HG03442 (cell line): ENCODE results near the gene LRSAM1.

ENCODE experiments used
- ATAC-seq: cut with Tn5 transposase; IDR thresholded peaks from one replicate; pipeline ENCODE4 v1.9.1; 2021; ENCODE audit warnings: mild to moderate bottlenecking, moderate library complexity; ENCODE audit not compliant: unreplicated experiment

The LRSAM1 gene

GRCh38 chr9:127495884-127496555 lies 44.7 kb downstream of the LRSAM1 start:
- ATAC-seq, result no peak

- ATAC-seq, result no peak
These were observed 45.7 kb downstream of the LRSAM1 start for GRCh38 chr9:127496974-127497373.

- ATAC-seq, result no peak
These were observed 46.5 kb downstream of the LRSAM1 start for GRCh38 chr9:127497656-127498290.

GRCh38 chr9:127498298-127498697 lies 47.0 kb downstream of the LRSAM1 start:
- ATAC-seq, result no peak

- ATAC-seq, result no peak
These were observed 49.1 kb downstream of the LRSAM1 start for GRCh38 chr9:127500399-127500798.

GRCh38 chr9:127500862-127501261 lies 49.6 kb downstream of the LRSAM1 start:
- ATAC-seq, result no peak

GRCh38 chr9:127501821-127502343 lies 50.6 kb downstream of the LRSAM1 start:
- ATAC-seq, result no peak

- ATAC-seq, result no peak
These were observed 51.5 kb downstream of the LRSAM1 start for GRCh38 chr9:127502706-127503378.

- no peak for ATAC-seq
These were observed 52.1 kb downstream of the LRSAM1 start for GRCh38 chr9:127503379-127503921.

GRCh38 chr9:127503947-127504886 lies 52.9 kb downstream of the LRSAM1 start:
- ATAC-seq, result no peak

- ATAC-seq, result no peak
These were observed 53.6 kb downstream of the LRSAM1 start for GRCh38 chr9:127504887-127505251.

- ATAC-seq, result no peak
These were observed 54.2 kb downstream of the LRSAM1 start for GRCh38 chr9:127505396-127506116.

- ATAC-seq, result no peak
These were observed 55.0 kb downstream of the LRSAM1 start for GRCh38 chr9:127506117-127506813.

- ATAC-seq, result no peak
These were observed 55.8 kb downstream of the LRSAM1 start for GRCh38 chr9:127506814-127507750.

GRCh38 chr9:127507751-127508648 lies 56.7 kb downstream of the LRSAM1 start:
- no peak for ATAC-seq

GRCh38 chr9:127508901-127509260 lies 57.6 kb downstream of the LRSAM1 start:
- ATAC-seq, result no peak

GRCh38 chr9:127509261-127509954 lies 58.1 kb downstream of the LRSAM1 start:
- ATAC-seq, result no peak
